ENCODE measurements around the gene TARBP1.

DNA sequence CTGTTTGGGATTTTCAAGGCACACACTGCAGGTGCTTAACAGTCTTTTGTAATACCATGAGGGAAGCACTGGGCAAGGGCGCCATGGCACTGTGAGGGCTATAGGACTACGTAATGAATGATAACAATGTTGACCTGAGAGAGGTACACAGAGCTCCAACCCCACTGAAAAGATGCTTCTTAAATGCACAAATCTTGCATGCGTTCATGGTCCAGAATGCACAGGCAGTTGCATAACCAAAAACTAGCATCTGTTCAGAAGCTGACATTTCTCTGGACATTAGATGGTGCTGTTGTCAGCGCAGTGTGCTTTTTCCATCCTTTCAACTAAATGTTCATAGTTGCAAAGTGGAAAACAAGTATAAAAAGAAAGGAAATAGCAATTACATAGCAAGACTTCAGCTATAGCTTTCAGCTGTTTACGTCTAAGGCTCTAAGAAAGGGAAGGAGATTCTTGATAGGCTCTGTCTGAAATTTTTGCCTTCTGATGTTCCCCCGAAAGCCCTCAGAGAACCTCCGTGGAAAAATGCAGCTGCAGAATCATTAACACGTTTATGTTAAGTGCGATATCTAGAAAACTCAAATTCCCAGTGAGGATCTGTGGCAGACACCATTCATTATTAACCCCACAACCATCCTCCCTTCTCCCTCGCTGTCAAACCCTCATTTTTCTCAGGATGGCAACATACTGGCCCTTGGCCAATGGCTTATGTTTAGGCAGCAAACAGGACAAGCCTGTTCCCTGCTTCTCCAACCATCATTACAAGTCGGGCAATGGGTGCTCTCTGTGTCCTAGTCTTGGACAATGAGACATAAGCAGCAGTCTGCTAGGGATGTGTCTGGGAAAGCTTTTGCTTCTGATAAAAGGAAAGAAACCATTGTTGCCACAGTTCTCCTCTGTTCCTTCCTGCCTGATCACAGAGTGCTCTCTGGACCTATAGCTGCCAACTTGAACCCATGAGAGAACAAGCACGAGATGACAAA, 8.2 kb upstream of the TARBP1 start:
- TF ChIP-seq CTCF (conservative IDR thresholded peaks at IDR 0.05) (peak; percentile 90), ZFX (IDR thresholded peaks at IDR 0.05) (no peak)
